HG03139 (cell line): Measurements from ENCODE around the gene TBCC.

ENCODE experiments used
- ATAC-seq: cut with Tn5 transposase; IDR thresholded peaks from one replicate; pipeline ENCODE4 v1.9.1; 2021; ENCODE audit not compliant: unreplicated experiment

TBCC gene

GRCh38 chr6:42697268-42697655, 48.6 kb downstream of the TBCC start:
- ATAC-seq, result no peak

- ATAC-seq, result no peak
These were observed 49.2 kb downstream of the TBCC start for GRCh38 chr6:42696526-42697267.

- no peak for ATAC-seq
These were observed 51.3 kb downstream of the TBCC start for GRCh38 chr6:42694586-42694985.
